Measurements from ENCODE around the gene SAP130. TPM values are rescaled to one million over a fixed set of nuclear protein-coding genes. Genes with fewer than 3 reads are reported as not detected.

The SAP130 gene
- 2.1 and 2.8 TPM in 2 replicates for total RNA-seq

GRCh38 chr2:128027801-128028667 is at the start of gene SAP130:
SAP130 (minus strand) TSS chr2:128028059; CDS start chr2:128026292, 1,767 bp downstream.

Other genes with a start within 250 kb of the SAP130 start
- gene WDR33, start 216.9 kb downstream of the SAP130 start, total RNA-seq, result 22.8 and 24.0 TPM in 2 replicates
- 18.6 and 46.6 TPM in 2 replicates for gene POLR2D, start 169.9 kb downstream of the SAP130 start, total RNA-seq
- gene AMMECR1L, start 142.1 kb downstream of the SAP130 start, total RNA-seq, result 17.2 and 17.3 TPM in 2 replicates
- 92.8 and 112 TPM in 2 replicates for gene UGGT1, start 63.1 kb upstream of the SAP130 start, total RNA-seq

Measured in regular cardiac myocyte (primary cell).